T47D (cell line): ENCODE results near the gene OTUB1.
"Not testable (repeated sequence)": the region's sequence is repeated elsewhere in the genome, so short reads cannot be mapped to it uniquely, and the experiment has no call there.

Source experiments
- DNase-seq, 2 experiments: peaks; one replicate each; pipeline versions ENCODE4 v3.0.0 to v3.0.0-alpha.2; 2011 to 2012; ENCODE audit warnings: low read depth in 1 of 2, low spot score in 1 of 2
- JUND ChIP-seq: IDR thresholded peaks from 2 replicates; pipeline ENCODE4 v1.6.1; 2012; ENCODE audit warnings: low read depth
- in situ Hi-C: cut with HindIII; loops from 2 replicates; pipeline ENCODE4 v1.10.0; 2016; ENCODE audit warnings: low sequenced_read_pairs, low pct_unique_long_range_greater_than_20kb

Gene OTUB1

GRCh38 chr11:64036087-64037026, 50.1 kb downstream of the OTUB1 start:
- TF ChIP-seq JUND = no peak
- peak in 1 of 2 experiments; percentile 21 for DNase-seq
- in situ Hi-C loops = no loop called here

- DNase-seq = no peak
- in situ Hi-C loops = no loop called here
- no peak for TF ChIP-seq JUND
These were observed 50.9 kb downstream of the OTUB1 start for GRCh38 chr11:64037027-64037634.

- in situ Hi-C loops = no loop called here
- TF ChIP-seq JUND = no peak
These were observed 52.3 kb downstream of the OTUB1 start for GRCh38 chr11:64038500-64038899.

GRCh38 chr11:64039012-64039665, 52.9 kb downstream of the OTUB1 start:
- TF ChIP-seq JUND = no peak
- DNase-seq = no peak
- in situ Hi-C loops = no loop called here

More at GRCh38 chr11:64038500-64038899, 52.3 kb downstream of the OTUB1 start:
- DNase-seq = no peak

GRCh38 chr11:64040684-64041322, 54.6 kb downstream of the OTUB1 start:
- in situ Hi-C loops = no loop called here
- no peak for TF ChIP-seq JUND
- no peak for DNase-seq

- no peak for TF ChIP-seq JUND
- DNase-seq = no peak
- in situ Hi-C loops = no loop called here
These were observed 55.6 kb downstream of the OTUB1 start for GRCh38 chr11:64041846-64042245.

GRCh38 chr11:64042301-64042700, 56.1 kb downstream of the OTUB1 start:
- no peak for TF ChIP-seq JUND
- DNase-seq = no peak
- in situ Hi-C loops = no loop called here

- in situ Hi-C loops = no loop called here
- no peak for TF ChIP-seq JUND
These were observed 57.3 kb downstream of the OTUB1 start for GRCh38 chr11:64043545-64043944.

GRCh38 chr11:64044730-64045393, 58.6 kb downstream of the OTUB1 start:
- no peak for DNase-seq
- in situ Hi-C loops = no loop called here
- no peak for TF ChIP-seq JUND

More at GRCh38 chr11:64043545-64043944, 57.3 kb downstream of the OTUB1 start:
- no peak for DNase-seq

GRCh38 chr11:64045700-64046099, 59.5 kb downstream of the OTUB1 start:
- in situ Hi-C loops = no loop called here
- DNase-seq = no peak
- no peak for TF ChIP-seq JUND

GRCh38 chr11:64047373-64047772, 61.1 kb downstream of the OTUB1 start:
- in situ Hi-C loops, DNase-seq: not testable (repeated sequence)
